ENCODE measurements around the gene HADHB.
"Not testable (repeated sequence)": the region's sequence is repeated elsewhere in the genome, so short reads cannot be mapped to it uniquely, and the experiment has no call there.

The HADHB gene

GRCh38 chr2:26324903-26325302 is 80.2 kb downstream of the HADHB start:
- Mint-ChIP-seq H3K36me3 (ENCODE audit: low read depth) (no peaks in the 10 kb centered on the region), H3K27ac (peak overlapping the region in 2 of 3 experiments; percentile 67 to 88), H3K9me3 (no peaks in the 10 kb centered on the region), H3K4me3 (no peak overlapping the region), H3K4me1 (peaks cover 19% of the 10 kb centered on the region), H3K27me3 (ENCODE audit: low read depth) (peaks cover 5% of the 10 kb centered on the region)
- no peak for TF ChIP-seq CTCF (IDR thresholded peaks at IDR 0.05; ENCODE audit: unreplicated experiment in 3 of 3)

- Mint-ChIP-seq H3K9me3 (no peaks in the 10 kb centered on the region), H3K4me1 (peaks cover 22% of the 10 kb centered on the region), H3K36me3 (ENCODE audit: low read depth) (no peaks in the 10 kb centered on the region), H3K27ac (peak overlapping the region in 2 of 3 experiments; percentile 11 to 14), H3K4me3 (no peak overlapping the region), H3K27me3 (ENCODE audit: low read depth) (peaks cover 5% of the 10 kb centered on the region)
- no peak for TF ChIP-seq CTCF (IDR thresholded peaks at IDR 0.05; ENCODE audit: unreplicated experiment in 3 of 3)
Observed at GRCh38 chr2:26325851-26326250, 81.1 kb downstream of the HADHB start.

- TF ChIP-seq CTCF (IDR thresholded peaks at IDR 0.05; ENCODE audit: unreplicated experiment in 3 of 3), result no peak
- no peak overlapping the region for H3K4me3 Mint-ChIP-seq
- no peaks in the 10 kb centered on the region for H3K36me3 Mint-ChIP-seq (ENCODE audit: low read depth)
- no peaks in the 10 kb centered on the region for H3K27me3 Mint-ChIP-seq (ENCODE audit: low read depth)
- H3K9me3 Mint-ChIP-seq, result no peaks in the 10 kb centered on the region
- H3K27ac Mint-ChIP-seq, result no peak overlapping the region
- peaks cover 22% of the 10 kb centered on the region for H3K4me1 Mint-ChIP-seq
Observed at GRCh38 chr2:26326514-26326913, 81.8 kb downstream of the HADHB start.

- H3K27me3 Mint-ChIP-seq (ENCODE audit: low read depth), result no peaks in the 10 kb centered on the region
- H3K4me3 Mint-ChIP-seq, result no peak overlapping the region
- H3K4me1 Mint-ChIP-seq, result peaks cover 22% of the 10 kb centered on the region
- TF ChIP-seq CTCF (IDR thresholded peaks at IDR 0.05; ENCODE audit: unreplicated experiment in 3 of 3), result no peak
- H3K9me3 Mint-ChIP-seq, result no peaks in the 10 kb centered on the region
- no peak overlapping the region for H3K27ac Mint-ChIP-seq
- H3K36me3 Mint-ChIP-seq (ENCODE audit: low read depth), result no peaks in the 10 kb centered on the region
Observed at GRCh38 chr2:26327291-26328272, 82.8 kb downstream of the HADHB start.

- H3K4me3 Mint-ChIP-seq; H3K27me3 Mint-ChIP-seq (ENCODE audit: low read depth); H3K27ac Mint-ChIP-seq; H3K36me3 Mint-ChIP-seq (ENCODE audit: low read depth); H3K9me3 Mint-ChIP-seq: not testable (repeated sequence)
- peaks cover 22% of the 10 kb centered on the region for H3K4me1 Mint-ChIP-seq
Observed at GRCh38 chr2:26329083-26329482, 84.3 kb downstream of the HADHB start.

- no peak overlapping the region for H3K4me3 Mint-ChIP-seq
- peaks cover 20% of the 10 kb centered on the region for H3K4me1 Mint-ChIP-seq
- no peaks in the 10 kb centered on the region for H3K9me3 Mint-ChIP-seq
- H3K27me3 Mint-ChIP-seq (ENCODE audit: low read depth), result no peaks in the 10 kb centered on the region
- H3K36me3 Mint-ChIP-seq (ENCODE audit: low read depth), result no peaks in the 10 kb centered on the region
- H3K27ac Mint-ChIP-seq, result peak overlapping the region in 1 of 3 experiments; percentile 17
- TF ChIP-seq CTCF (IDR thresholded peaks at IDR 0.05; ENCODE audit: unreplicated experiment in 3 of 3), result peak; percentile 84 to 89 (median 88)
Observed at GRCh38 chr2:26330114-26330549, 85.4 kb downstream of the HADHB start.
